H1 (cell line): ENCODE results near the gene ZNF433. TPM values are rescaled to one million over a fixed set of nuclear protein-coding genes. Genes with fewer than 3 reads are reported as not detected.

Experiments used
- CTCF ChIA-PET: fragments of 300-600 bp; sonication (Branson Sonifier 250); formaldehyde crosslinking; loops from one replicate; lab custom pipeline; 2021; ENCODE audit not compliant: partially characterized antibody; lab: Charles Lee
- POLR2A ChIA-PET: fragments of 300-600 bp; sonication (Branson Sonifier 250); formaldehyde crosslinking; loops from one replicate; lab custom pipeline; 2021; ENCODE audit warnings: inconsistent platforms; ENCODE audit not compliant: partially characterized antibody; lab: Charles Lee
- DNase-seq, 2 experiments: peaks; one replicate each; pipeline versions ENCODE4 v3.0.0 to v3.0.0-alpha.2; 2010 to 2022; ENCODE audit warnings: low spot score in 2 of 2, low read depth in 1 of 2, mixed read lengths in 1 of 2
- FAIRE-seq: peaks from 2 replicates; lab custom pipeline; 2011; peaks lifted over from hg19 to GRCh38; lab: Jason Lieb, UNC
- H2AFZ ChIP-seq: 2 replicates; pipeline ENCODE4 v1.8.1; 2012; ENCODE audit warnings: low read length, inconsistent platforms
- H2AK5ac ChIP-seq: 2 replicates; pipeline ENCODE4 v1.6.1; 2013; ENCODE audit warnings: low read depth, low read length
- H2BK120ac ChIP-seq: replicated peaks from 2 replicates; pipeline ENCODE3; 2013; ENCODE audit warnings: low read depth, low read length, inconsistent platforms
- H2BK12ac ChIP-seq: 2 replicates; pipeline ENCODE4 v1.6.1; 2013; ENCODE audit warnings: low read depth, low read length
- H2BK15ac ChIP-seq: 2 replicates; pipeline ENCODE4 v1.6.1; 2013; ENCODE audit warnings: low read length
- H2BK20ac ChIP-seq: 2 replicates; pipeline ENCODE4 v1.6.1; 2013; ENCODE audit warnings: low read length
- H2BK5ac ChIP-seq: 2 replicates; pipeline ENCODE4 v1.6.1; 2013; ENCODE audit warnings: low read depth, low read length
- H3K14ac ChIP-seq: 2 replicates; pipeline ENCODE4 v1.6.1; 2013; ENCODE audit warnings: inconsistent platforms; ENCODE audit not compliant: insufficient read length
- H3K18ac ChIP-seq: 2 replicates; pipeline ENCODE4 v1.6.1; 2013; ENCODE audit warnings: low read length; ENCODE audit errors: extremely low read depth
- H3K23ac ChIP-seq: 2 replicates; pipeline ENCODE4 v1.6.1; 2013; ENCODE audit warnings: inconsistent platforms; ENCODE audit not compliant: insufficient read length
- H3K23me2 ChIP-seq: 2 replicates; pipeline ENCODE4 v1.6.1; 2013; ENCODE audit warnings: low read depth, low read length
- H3K27ac ChIP-seq: 2 replicates; pipeline ENCODE4 v1.6.1; 2011; ENCODE audit warnings: low read depth, low read length, inconsistent platforms
- H3K27me3 ChIP-seq, 4 experiments: replicated peaks in 1 of 4; 1 replicate in 1 of 4; 2 replicates in 3 of 4; pipeline versions ENCODE4 v1.6.1 to v1.8.1; 2011 to 2013; ENCODE audit warnings: low read length in 3 of 4, mild to moderate bottlenecking in 3 of 4, inconsistent platforms in 2 of 4, mixed read lengths in 2 of 4, moderate library complexity in 1 of 4; ENCODE audit not compliant: control insufficient read depth in 3 of 4, insufficient read depth in 3 of 4; ENCODE audit errors: extremely low read depth in 1 of 4
- H3K36me3 ChIP-seq, 4 experiments: 2 replicates each; pipeline versions ENCODE4 v1.6.1 to v1.8.1; 2011 to 2013; ENCODE audit warnings: mild to moderate bottlenecking in 4 of 4, low read length in 3 of 4, moderate library complexity in 2 of 4, control low read depth in 1 of 4, inconsistent platforms in 1 of 4; ENCODE audit not compliant: insufficient read depth in 4 of 4, control insufficient read depth in 2 of 4
- H3K4ac ChIP-seq: replicated peaks from 2 replicates; pipeline ENCODE3; 2013; ENCODE audit warnings: low read length, low read depth, mixed read lengths, inconsistent platforms; ENCODE audit not compliant: insufficient read length
- H3K4me1 ChIP-seq, 4 experiments: replicated peaks in 1 of 4; 1 replicate in 1 of 4; 2 replicates in 3 of 4; pipeline versions ENCODE4 v1.6.1 to v1.8.1; 2011 to 2013; ENCODE audit warnings: low read length in 3 of 4, inconsistent platforms in 2 of 4, mixed read lengths in 1 of 4; ENCODE audit not compliant: insufficient read depth in 4 of 4, control insufficient read depth in 3 of 4
- H3K4me2 ChIP-seq, 2 experiments: 2 replicates each; pipeline versions ENCODE4 v1.6.1 to v1.8.1; 2011 to 2013; ENCODE audit warnings: low read depth in 2 of 2, low read length in 2 of 2, control low read depth in 1 of 2, inconsistent platforms in 1 of 2, mild to moderate bottlenecking in 1 of 2; ENCODE audit not compliant: insufficient read depth in 1 of 2
- H3K4me3 ChIP-seq, 4 experiments: fragments of 200-600, 300-600 bp in 1 of 4; sonication (generic), shearing (Covaris generic), sonication (Bioruptor Twin) in 1 of 4; 2 replicates each; pipeline versions ENCODE4 v1.5.1 to v1.8.1; 2011 to 2016; ENCODE audit warnings: low read length in 4 of 4, low read depth in 3 of 4, control low read depth in 2 of 4, inconsistent platforms in 2 of 4, mild to moderate bottlenecking in 2 of 4, mixed read lengths in 1 of 4, moderate library complexity in 1 of 4; ENCODE audit not compliant: insufficient read depth in 2 of 4; ENCODE audit errors: extremely low read depth in 1 of 4
- H3K56ac ChIP-seq: replicated peaks from 2 replicates; pipeline ENCODE3; 2013; ENCODE audit warnings: low read depth, mild to moderate bottlenecking, mixed read lengths, low read length, inconsistent platforms; ENCODE audit not compliant: insufficient read length
- H3K79me1 ChIP-seq: 2 replicates; pipeline ENCODE4 v1.6.1; 2013; ENCODE audit warnings: low read depth, low read length, control low read depth
- H3K79me2 ChIP-seq, 2 experiments: 2 replicates each; pipeline versions ENCODE4 v1.6.1 to v1.8.1; 2012 to 2013; ENCODE audit warnings: low read length in 2 of 2, mild to moderate bottlenecking in 2 of 2, inconsistent platforms in 1 of 2; ENCODE audit not compliant: insufficient read depth in 2 of 2, control insufficient read depth in 1 of 2
- H3K9ac ChIP-seq, 4 experiments: replicated peaks in 1 of 4; 1 replicate in 1 of 4; 2 replicates in 3 of 4; pipeline versions ENCODE4 v1.6.1 to v1.8.1; 2011 to 2013; ENCODE audit warnings: low read depth in 3 of 4, low read length in 3 of 4, control low read depth in 2 of 4, mild to moderate bottlenecking in 2 of 4, moderate library complexity in 2 of 4, inconsistent platforms in 1 of 4; ENCODE audit errors: extremely low read depth in 1 of 4
- H3K9me3 ChIP-seq, 2 experiments: 2 replicates each; pipeline versions ENCODE4 v1.6.1 to v1.8.1; 2012 to 2013; ENCODE audit warnings: mild to moderate bottlenecking in 2 of 2, moderate library complexity in 2 of 2, control low read depth in 1 of 2, inconsistent platforms in 1 of 2, low read depth in 1 of 2, low read length in 1 of 2, mixed read lengths in 1 of 2; ENCODE audit not compliant: insufficient read depth in 2 of 2
- H4K20me1 ChIP-seq, 2 experiments: replicated peaks in 1 of 2; 2 replicates each; pipeline versions ENCODE3 to v1.8.1; 2011 to 2013; ENCODE audit warnings: inconsistent platforms in 2 of 2, low read length in 2 of 2, mild to moderate bottlenecking in 1 of 2; ENCODE audit not compliant: insufficient read depth in 2 of 2, control insufficient read depth in 1 of 2
- H4K5ac ChIP-seq: 2 replicates; pipeline ENCODE4 v1.6.1; 2013; ENCODE audit warnings: low read length, low read depth, mixed read lengths, inconsistent platforms; ENCODE audit not compliant: insufficient read length
- H4K8ac ChIP-seq: 2 replicates; pipeline ENCODE4 v1.8.0; 2013; ENCODE audit warnings: mild to moderate bottlenecking, moderate library complexity, low read length, inconsistent platforms; ENCODE audit not compliant: insufficient read depth; ENCODE audit errors: extremely low read depth
- H4K91ac ChIP-seq: replicated peaks from 2 replicates; pipeline ENCODE3; 2013; ENCODE audit warnings: low read length, mixed read lengths, inconsistent platforms; ENCODE audit not compliant: insufficient read length
- SIX5 ChIP-seq: IDR thresholded peaks from 2 replicates; pipeline ENCODE4 v1.6.1; 2011; ENCODE audit warnings: mild to moderate bottlenecking, low read depth, low read length
- ZNF274 ChIP-seq: IDR thresholded peaks from 2 replicates; pipeline ENCODE4 v1.7.0; 2012; ENCODE audit warnings: low read length, borderline replicate concordance; ENCODE audit errors: extremely low read depth
- WGBS, 2 experiments: shearing (Covaris generic) in 1 of 2; methylation state at CpG; one replicate each; pipeline versions ENCODE4 v1.1.6 to v1.1.7; 2013 to 2015; ENCODE audit warnings: low lambda C conversion rate in 2 of 2, mixed read lengths in 2 of 2, inconsistent platforms in 1 of 2, low coverage in 1 of 2, missing lambda C conversion rate in 1 of 2; ENCODE audit not compliant: insufficient replicate concordance in 2 of 2, insufficient coverage in 1 of 2, insufficient read length in 1 of 2; ENCODE audit errors: extremely low coverage in 1 of 2, missing lambda C conversion rate in 1 of 2; 5-methylcytosine and 5-hydroxymethylcytosine counted together
- polyA plus RNA-seq, 7 experiments: library from polyadenylated mRNA; depleted of rRNA in 3 of 7; stranded (reverse) in 5 of 7; unstranded in 2 of 7; fragments of >200 nt in 5 of 7; fragments of 200-250 nt in 2 of 7; gene quantifications; 1 replicate in 5 of 7; 2 replicates in 1 of 7; 4 replicates in 1 of 7; pipeline versions ENCODE4 v1.2.1 to v1.2.3, GENCODE V29; 2011 to 2013; ENCODE audit warnings: missing spikeins in 2 of 7, mixed read lengths in 2 of 7
- total RNA-seq: library from RNA; stranded (reverse); fragmentation: NEBNext Ultra II Directional; extraction: Animal tissue kit (Norgen Biotek cat#: 25700); gene quantifications from 2 replicates; pipeline ENCODE4 v1.2.1, GENCODE V29; 2021

The ZNF433 gene
- total and polyA plus RNA-seq, 2 of the 8 experiments (the other 6 are each of a cell fraction or from before 2014, with no cell fraction given) = 0.68 to 1.8 TPM

- Histone ChIP-seq H2BK5ac (no peak overlapping the region), H3K79me1 (no peaks in the 10 kb centered on the region; the same call in 1 of the 2 replicates), H3K18ac (no peak overlapping the region), H3K9me3 (peaks cover 72 to 79% of the 10 kb centered on the region in 2 experiments), H3K9ac (no peak overlapping the region), H3K36me3 (peaks cover 6 to 70% (median 39%) of the 10 kb centered on the region in 4 experiments), H2BK20ac (no peak overlapping the region), H4K8ac (no peak overlapping the region), H3K14ac (no peak overlapping the region), H2AK5ac (no peak overlapping the region), H4K5ac (no peak overlapping the region), H3K4me1 (no peaks in the 10 kb centered on the region), H2BK15ac (no peak overlapping the region), H3K27ac (no peak overlapping the region), H3K23ac (no peak overlapping the region), H2BK120ac (no peak overlapping the region), H3K56ac (no peak overlapping the region), H4K20me1 (no peaks in the 10 kb centered on the region), H3K23me2 (no peaks in the 10 kb centered on the region), H3K79me2 (no peaks in the 10 kb centered on the region), H2BK12ac (no peak overlapping the region), H3K4ac (no peak overlapping the region), H3K27me3 (no peaks in the 10 kb centered on the region), H2AFZ (no peak overlapping the region), H4K91ac (no peak overlapping the region), H3K4me3 (no peak overlapping the region), H3K4me2 (no peak overlapping the region)
- POLR2A ChIA-PET = interaction anchor here (1.0 kb wide), 1 partner anchor 35 kb away, joined by 3 read pairs; no protein-coding TSS in a partner anchor
- WGBS, 2 experiments = 87% methylated on average over 9 of the region's 9 CpGs; no CpG with 5 or more reads in 1 of the 2 experiments
- TF ChIP-seq ZNF274 = peak; percentile 80
- no peak for TF ChIP-seq SIX5
- no peak for FAIRE-seq
- no peak for DNase-seq
- CTCF ChIA-PET = interaction anchor here (0.6 to 1.1 kb wide), 2 partner anchors 16 to 26 kb away, joined by 3 to 4 read pairs; no protein-coding TSS in a partner anchor
These were observed 20.3 kb downstream of the ZNF433 start for GRCh38 chr19:12015015-12015752.
